ENCODE measurements around the gene ZSWIM4.
"Not testable (repeated sequence)": the region's sequence is repeated elsewhere in the genome, so short reads cannot be mapped to it uniquely, and the experiment has no call there.

- not testable (repeated sequence) for TF ChIP-seq CTCF, POLR2A (IDR thresholded peaks at IDR 0.05)
These were observed 41.6 kb upstream of the ZSWIM4 start for GRCh38 chr19:13753622-13754021.
